NCI-H82 treated with DMSO at 0.1 percent for 48 hours (cell line): ENCODE results near the gene RHOB.

Experiments
- DNase-seq: peaks from one replicate; lab custom pipeline; 2025; ENCODE audit not compliant: unreplicated experiment; lab: John Stamatoyannopoulos, UW

RHOB gene

GRCh38 chr2:20472569-20472968 lies 25.7 kb downstream of the RHOB start:
- no peak for DNase-seq

- no peak for DNase-seq
Observed at GRCh38 chr2:20473128-20473527, 26.3 kb downstream of the RHOB start.

- no peak for DNase-seq
Observed at GRCh38 chr2:20474757-20475566, 28.1 kb downstream of the RHOB start.

GRCh38 chr2:20475567-20475952 lies 28.7 kb downstream of the RHOB start:
- no peak for DNase-seq

- DNase-seq = no peak
Observed at GRCh38 chr2:20476481-20476880, 29.6 kb downstream of the RHOB start.

GRCh38 chr2:20476950-20477349 lies 30.1 kb downstream of the RHOB start:
- DNase-seq = no peak

- DNase-seq = no peak
Observed at GRCh38 chr2:20478961-20479360, 32.1 kb downstream of the RHOB start.

GRCh38 chr2:20479835-20480234 lies 33.0 kb downstream of the RHOB start:
- DNase-seq = no peak

- no peak for DNase-seq
Observed at GRCh38 chr2:20480913-20481312, 34.0 kb downstream of the RHOB start.

- DNase-seq = no peak
Observed at GRCh38 chr2:20481798-20482405, 35.0 kb downstream of the RHOB start.

- DNase-seq = no peak
Observed at GRCh38 chr2:20482725-20483124, 35.9 kb downstream of the RHOB start.

GRCh38 chr2:20483194-20483895 lies 36.5 kb downstream of the RHOB start:
- DNase-seq = no peak

GRCh38 chr2:20484034-20484617 lies 37.3 kb downstream of the RHOB start:
- DNase-seq = no peak

- no peak for DNase-seq
Observed at GRCh38 chr2:20484810-20485611, 38.1 kb downstream of the RHOB start.

- DNase-seq = no peak
Observed at GRCh38 chr2:20485612-20486388, 38.9 kb downstream of the RHOB start.

- no peak for DNase-seq
Observed at GRCh38 chr2:20486571-20486970, 39.7 kb downstream of the RHOB start.

- DNase-seq = no peak
Observed at GRCh38 chr2:20487030-20487391, 40.1 kb downstream of the RHOB start.

- no peak for DNase-seq
Observed at GRCh38 chr2:20487392-20488174, 40.7 kb downstream of the RHOB start.

GRCh38 chr2:20488201-20488641 lies 41.3 kb downstream of the RHOB start:
- no peak for DNase-seq
